ENCODE results near the gene DISC1.

- no peak for TF ChIP-seq POLR2A (IDR thresholded peaks at IDR 0.05; ENCODE audit: low read depth, low read length)
- TF ChIP-seq POLR2AphosphoS5 (IDR thresholded peaks at IDR 0.05; ENCODE audit: low read depth, low read length), result no peak
- no peak for TF ChIP-seq POU2F2 (IDR thresholded peaks at IDR 0.05; ENCODE audit: low read depth, low read length)
- TF ChIP-seq TAF1 (IDR thresholded peaks at IDR 0.05; ENCODE audit: low read depth, low read length), result no peak
- no peak for TF ChIP-seq PAX5 (IDR thresholded peaks at IDR 0.05; ENCODE audit: insufficient read depth, low read length, severe bottlenecking)
Observed at GRCh38 chr1:231630558-231631205, 4.1 kb downstream of the DISC1 start.

All from GM12891 (cell line).